GM03348 (cell line): ENCODE results near the gene PPP1R16B.
"Not testable (repeated sequence)": the region's sequence is repeated elsewhere in the genome, so short reads cannot be mapped to it uniquely, and the experiment has no call there.

Experiments
- DNase-seq: peaks from one replicate; pipeline ENCODE4 v3.0.0; 2012; ENCODE audit warnings: low spot score

The PPP1R16B gene

DNA sequence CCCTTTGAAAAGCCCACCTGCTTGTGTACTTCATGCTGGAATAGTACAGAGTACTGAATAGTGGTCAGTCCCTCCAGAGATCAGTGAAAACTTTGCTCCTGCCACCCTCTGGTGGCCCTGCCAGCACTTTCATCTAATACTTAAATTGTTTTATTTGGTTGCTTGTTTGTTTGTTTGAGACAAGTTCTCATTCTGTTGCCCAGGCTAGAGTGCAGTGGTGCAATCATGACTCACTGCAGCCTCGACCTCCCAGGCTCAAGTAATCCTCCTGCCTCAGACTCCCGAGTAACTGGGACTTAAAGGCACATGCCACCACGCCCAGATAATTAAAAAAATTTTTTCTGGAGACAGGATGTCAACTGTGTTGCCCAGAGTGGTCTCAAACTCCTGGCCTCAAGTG is 129.8 kb downstream of the PPP1R16B start:
- DNase-seq: peak; percentile 17

GRCh38 chr20:38935967-38936407 is 130.5 kb downstream of the PPP1R16B start:
- no peak for DNase-seq

DNA sequence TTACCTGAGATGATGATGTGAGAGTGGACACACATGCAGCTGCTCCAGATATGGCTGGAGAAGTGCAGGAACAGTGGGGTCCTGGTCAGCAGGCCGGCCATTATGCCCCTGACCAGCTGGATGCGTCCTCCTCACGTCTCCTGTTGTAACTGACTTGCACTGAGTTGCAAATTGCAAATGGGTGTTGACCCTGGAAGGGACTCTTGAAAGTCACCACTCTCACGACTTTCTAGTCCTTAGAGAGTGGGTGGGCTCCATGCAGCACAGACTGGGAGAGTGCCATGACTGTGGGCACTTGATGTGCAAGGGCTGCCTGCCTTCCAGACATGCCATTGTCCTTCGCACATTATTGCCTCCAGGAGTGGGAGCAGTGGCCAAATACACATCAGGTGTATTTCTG is 131.5 kb downstream of the PPP1R16B start:
- DNase-seq: no peak

DNA sequence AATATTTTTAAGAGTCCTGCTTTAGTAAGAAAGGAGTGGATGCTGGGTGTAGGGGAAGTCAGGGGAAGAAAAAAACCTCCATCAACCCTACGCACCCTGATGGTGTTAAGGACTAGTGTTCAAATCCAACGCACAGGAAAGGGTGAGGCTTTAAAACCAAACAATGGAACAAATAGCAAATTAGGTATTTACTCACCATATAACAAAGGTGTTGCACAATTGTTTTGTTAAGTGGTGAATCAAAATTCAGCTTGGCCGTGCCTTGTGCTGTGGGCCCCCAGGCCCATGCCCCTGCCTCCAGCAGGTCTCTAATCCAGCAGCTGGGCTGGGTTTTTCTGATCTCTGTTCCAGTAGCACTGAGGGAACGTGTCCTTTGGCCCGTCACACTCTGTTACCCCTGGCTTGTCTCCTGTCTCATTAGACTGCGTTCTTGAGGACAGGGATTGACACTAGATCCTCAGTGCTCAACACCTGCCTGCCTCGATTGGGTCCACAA is 132.5 kb downstream of the PPP1R16B start:
- no peak for DNase-seq

- DNase-seq: no peak
Observed at GRCh38 chr20:38939686-38940085, 134.2 kb downstream of the PPP1R16B start.

DNA sequence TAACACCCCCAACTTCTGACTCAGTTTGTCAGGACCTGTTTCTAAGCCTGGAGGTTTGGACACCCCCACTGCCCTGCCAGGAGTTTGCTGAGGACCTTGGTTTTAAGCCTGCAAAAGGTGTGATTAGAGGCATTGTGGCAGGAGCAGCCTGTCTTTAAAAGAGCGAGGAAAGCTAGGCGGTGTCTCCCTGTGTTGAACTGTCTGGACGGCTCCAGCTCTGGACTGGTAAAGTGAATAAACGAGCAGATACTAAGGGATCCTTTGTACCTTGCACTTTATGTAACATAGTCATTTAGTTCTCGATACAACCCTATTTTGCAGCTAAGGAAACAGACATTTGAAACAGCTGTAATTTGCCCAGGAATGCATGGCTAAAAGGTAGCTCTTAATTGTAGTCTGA is 135.1 kb downstream of the PPP1R16B start:
- DNase-seq: no peak

DNA sequence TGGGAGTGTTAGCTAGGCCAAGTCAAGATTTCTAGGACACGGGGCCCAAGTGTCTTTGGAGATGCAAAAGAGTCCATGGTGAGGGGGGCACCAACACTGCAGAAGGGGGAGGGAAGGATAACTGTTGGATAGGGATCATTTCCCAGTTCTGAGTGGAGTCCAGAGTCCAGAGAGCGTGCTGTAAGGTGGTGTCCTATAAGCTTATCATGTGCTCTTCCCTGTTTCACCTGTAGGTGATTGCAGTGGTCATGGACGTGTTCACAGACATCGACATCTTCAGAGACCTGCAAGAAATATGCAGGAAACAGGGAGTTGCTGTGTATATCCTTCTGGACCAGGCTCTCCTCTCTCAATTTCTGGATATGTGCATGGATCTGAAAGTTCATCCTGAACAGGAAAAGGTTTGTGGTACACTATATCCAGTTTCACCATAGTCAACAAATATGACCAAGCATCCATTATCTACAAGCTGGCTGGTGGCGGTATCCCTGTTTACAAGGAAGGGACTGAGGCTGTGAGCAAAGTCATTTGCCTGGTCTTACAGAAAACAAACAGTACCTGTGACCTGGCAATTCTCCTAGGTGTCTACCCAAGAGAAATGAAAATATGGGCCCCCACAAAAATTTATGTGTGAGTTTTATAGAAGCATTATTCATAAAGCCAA is 136.4 kb downstream of the PPP1R16B start:
- DNase-seq: no peak

- DNase-seq: no peak
Observed at GRCh38 chr20:38945012-38945411, 139.5 kb downstream of the PPP1R16B start.

DNA sequence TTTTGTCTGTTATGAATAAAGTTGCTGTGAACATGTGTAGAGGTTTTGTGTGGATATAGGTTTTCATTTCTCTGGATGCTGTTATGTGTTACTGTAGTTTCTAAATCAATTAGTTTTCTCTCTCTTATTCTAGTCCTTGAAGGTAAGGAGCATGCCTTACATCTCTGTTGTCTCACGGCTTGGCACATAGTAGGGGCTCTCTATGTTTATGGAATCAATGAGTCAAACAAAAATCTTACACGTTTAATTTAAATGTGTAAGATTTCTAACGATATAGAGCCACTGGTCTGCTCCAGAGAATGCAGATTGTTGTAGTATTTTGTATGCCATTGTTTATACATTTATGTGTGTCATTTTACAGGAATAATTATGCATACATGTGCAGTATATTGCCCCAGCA is 141.3 kb downstream of the PPP1R16B start:
- no peak for DNase-seq

DNA sequence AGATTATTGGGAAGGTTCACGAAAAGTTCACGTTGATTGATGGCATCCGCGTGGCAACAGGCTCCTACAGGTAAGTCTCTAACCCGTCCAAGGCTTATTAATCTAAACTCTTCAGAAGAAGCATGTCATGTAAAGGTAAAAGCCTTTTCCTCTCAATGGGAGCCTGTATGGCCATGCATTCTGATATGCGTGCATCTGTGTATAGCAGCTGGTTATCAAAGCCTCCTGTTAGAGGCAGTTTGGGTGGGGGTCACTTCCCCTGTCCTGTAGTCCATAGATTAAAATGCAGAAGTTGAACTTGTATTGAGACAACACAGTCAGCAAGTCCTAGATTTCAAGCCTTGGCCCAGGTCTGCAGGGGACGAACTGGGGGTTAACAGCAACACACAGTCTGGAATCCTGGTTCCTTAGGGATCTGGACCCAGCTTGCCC is 142.4 kb downstream of the PPP1R16B start:
- no peak for DNase-seq

GRCh38 chr20:38950254-38950653 is 144.8 kb downstream of the PPP1R16B start:
- no peak for DNase-seq

GRCh38 chr20:38951611-38952010 is 146.1 kb downstream of the PPP1R16B start:
- DNase-seq: no peak

DNA sequence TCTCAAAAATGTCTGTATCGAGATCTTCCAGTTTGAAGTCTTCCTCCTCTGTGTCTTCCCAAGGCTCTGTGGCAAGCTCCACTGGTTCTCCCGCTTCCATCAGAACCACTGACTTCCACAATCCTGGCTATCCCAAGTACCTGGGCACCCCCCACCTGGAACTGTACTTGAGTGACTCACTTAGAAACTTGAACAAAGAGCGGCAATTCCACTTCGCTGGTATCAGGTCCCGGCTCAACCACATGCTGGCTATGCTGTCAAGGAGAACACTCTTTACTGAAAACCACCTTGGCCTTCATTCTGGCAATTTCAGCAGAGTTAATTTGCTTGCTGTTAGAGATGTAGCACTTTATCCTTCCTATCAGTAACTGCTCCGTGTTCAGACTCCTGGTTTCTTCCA is 146.7 kb downstream of the PPP1R16B start:
- no peak for DNase-seq

GRCh38 chr20:38953630-38954340 is 148.3 kb downstream of the PPP1R16B start:
- DNase-seq: no peak

DNA sequence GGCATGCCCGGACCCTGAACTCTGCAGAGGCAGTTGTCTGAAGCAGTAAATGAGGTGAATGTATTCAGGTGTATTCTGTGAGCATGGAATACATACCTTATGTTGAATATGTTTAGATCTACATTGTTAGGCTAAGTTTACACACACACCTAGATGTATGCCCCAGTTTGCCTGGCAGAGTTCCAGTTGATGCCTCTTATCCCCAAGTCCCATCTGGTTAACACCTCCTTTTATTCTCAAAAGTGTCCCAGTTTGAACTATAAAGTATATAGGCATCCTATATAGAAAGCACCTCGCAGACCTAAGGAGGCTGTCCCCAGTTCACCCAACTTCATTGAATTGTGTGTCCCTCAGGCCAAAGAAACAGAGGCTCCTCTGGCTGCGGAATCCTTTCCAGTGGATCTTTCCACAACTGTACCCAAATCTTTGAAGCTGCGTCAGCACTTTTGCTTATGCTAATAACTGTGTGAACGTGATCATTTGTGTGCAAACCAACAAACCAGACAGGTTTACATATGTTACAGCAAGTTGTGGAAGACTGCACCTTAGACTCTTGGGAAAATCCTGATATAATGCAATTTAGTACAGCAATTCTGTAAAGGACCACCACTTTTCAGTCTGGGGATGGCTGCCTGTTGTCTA is 151.9 kb downstream of the PPP1R16B start:
- DNase-seq: no peak

DNA sequence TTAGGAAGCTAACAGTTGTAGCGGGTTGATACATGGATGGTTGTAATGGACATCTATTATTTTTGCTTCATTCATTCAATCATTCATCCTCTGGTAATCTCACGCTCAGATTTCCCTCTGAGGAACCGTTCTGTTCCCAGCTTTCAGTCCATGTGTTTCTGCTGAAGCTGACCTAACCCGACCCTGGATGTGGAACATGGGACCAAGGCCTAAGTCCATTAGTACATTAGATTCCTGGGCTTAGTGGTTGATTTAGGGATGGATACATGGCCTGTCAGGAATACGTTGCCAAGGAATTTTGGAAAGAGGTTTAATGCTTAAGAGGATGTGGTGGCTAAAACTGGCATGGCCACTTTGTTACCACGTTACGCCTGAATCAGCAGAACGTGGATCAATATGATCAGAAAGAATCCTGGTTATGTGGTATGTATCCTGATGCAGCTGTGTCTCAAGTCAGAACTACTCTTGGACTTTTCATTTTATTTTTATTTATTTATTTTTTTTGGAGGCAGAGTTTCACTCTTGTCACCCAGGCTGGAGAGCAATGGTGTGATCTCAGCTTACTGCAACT is 152.5 kb downstream of the PPP1R16B start:
- no peak for DNase-seq

DNA sequence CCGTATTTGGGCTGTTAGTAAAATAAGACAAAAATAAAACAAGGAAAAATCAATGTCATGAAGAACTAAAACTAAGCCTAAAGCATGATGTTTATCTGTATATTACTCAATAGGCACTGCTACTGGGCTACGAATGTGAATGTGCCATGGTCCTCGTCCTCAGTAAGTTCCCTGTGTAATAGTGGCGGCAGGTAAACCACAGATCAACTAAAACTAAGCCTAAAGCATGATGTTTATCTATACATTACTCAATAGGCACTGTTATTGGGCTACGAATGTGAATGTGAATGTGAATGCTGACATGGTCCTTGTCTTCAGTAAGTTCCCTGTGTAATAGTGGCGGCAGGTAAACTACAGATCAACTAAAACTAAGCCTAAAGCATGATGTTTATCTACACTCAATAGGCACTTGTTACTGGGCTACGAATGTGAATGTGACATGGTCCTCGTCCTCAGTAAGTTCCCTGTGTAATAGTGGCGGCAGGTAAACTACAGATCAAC is 154.7 kb downstream of the PPP1R16B start:
- DNase-seq: not testable (repeated sequence)

DNA sequence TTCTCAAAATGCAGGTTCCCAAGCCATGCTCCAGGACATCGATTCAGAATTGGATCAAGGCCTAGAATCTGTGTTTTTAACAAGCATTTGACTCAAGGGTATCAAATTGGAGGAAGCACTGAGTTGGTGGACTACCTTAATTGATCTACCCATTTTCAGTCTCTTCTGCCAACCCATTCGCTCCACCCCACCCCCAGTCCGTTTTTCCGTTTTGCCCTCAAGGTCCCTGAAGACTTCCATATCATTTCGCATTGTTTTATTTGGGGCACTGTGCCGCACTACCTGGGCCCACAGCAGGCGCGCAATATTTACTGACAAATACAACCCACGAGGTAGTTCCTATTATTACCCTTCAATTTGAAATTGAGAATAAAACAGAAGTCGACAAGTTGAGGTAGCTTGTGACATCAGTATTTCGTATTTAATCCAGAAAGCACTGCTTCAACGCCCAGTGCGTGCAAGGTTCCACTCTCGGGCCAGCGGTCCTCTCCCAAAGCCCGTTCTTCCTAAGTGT is 156.1 kb downstream of the PPP1R16B start:
- no peak for DNase-seq

- DNase-seq: peak; percentile 100
Observed at GRCh38 chr20:38962044-38962927, 156.8 kb downstream of the PPP1R16B start, which contains the start of gene DHX35. DHX35 (plus strand) TSS chr20:38962344; CDS start chr20:38962368, 24 bp downstream.

- DNase-seq: no peak
Observed at GRCh38 chr20:38962928-38963401, 157.5 kb downstream of the PPP1R16B start.

DNA sequence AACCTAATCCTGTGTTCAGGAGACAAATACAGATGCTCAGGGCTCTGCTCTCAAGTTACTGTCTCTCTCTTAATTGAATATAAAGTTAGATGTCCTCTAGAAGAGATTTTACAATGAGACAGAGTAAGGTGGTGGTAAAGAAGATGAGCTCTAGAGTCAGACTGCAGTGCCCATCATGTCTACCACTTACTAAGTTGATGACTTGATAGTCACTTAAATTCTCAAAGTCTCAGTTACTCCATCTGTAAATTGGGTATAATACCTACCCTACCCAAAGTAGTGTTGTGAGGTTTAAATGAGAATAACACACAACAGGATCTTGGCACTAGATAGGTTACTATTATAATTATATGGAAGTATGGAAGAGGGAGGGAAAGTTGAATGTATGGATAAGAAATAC is 158.2 kb downstream of the PPP1R16B start:
- DNase-seq: no peak
